AG09319 (cell line): ENCODE measurements around the gene CXorf38.
A peak's percentile ranks its signal among the peaks of the same experiment; 100 is the strongest.

Source experiments
- DNase-seq: peaks from one replicate; pipeline ENCODE4 v3.0.0-alpha.2; 2010; ENCODE audit warnings: low read depth; ENCODE audit errors: extremely low read depth
- TF ChIP-seq, protein P1 (sequence below): IDR thresholded peaks from 2 replicates; pipeline ENCODE4 v1.5.1; 2011; ENCODE audit warnings: low read depth, mild to moderate bottlenecking, inconsistent platforms, low read length, moderate library complexity

CXorf38 gene

DNA sequence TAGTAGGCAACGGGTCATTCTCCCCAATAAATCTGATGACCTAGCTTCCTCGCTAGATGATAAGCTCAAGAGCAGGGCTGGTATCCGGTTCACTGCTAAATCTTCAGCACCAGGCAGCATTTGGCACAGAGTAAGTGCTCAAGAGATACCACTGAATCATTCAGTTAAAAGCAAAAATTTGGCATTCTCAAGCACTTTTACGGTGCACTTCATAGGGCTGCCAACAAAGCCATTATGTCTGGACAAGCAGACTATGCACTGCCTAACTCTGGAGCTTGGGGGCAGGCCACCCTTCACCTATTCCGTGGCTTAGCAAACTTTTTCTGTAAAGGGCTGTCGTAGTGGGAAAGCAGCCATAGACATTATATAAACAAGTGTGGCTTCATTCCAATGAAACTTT is 23.8 kb upstream of the CXorf38 start:
- TF ChIP-seq, protein P1, sequence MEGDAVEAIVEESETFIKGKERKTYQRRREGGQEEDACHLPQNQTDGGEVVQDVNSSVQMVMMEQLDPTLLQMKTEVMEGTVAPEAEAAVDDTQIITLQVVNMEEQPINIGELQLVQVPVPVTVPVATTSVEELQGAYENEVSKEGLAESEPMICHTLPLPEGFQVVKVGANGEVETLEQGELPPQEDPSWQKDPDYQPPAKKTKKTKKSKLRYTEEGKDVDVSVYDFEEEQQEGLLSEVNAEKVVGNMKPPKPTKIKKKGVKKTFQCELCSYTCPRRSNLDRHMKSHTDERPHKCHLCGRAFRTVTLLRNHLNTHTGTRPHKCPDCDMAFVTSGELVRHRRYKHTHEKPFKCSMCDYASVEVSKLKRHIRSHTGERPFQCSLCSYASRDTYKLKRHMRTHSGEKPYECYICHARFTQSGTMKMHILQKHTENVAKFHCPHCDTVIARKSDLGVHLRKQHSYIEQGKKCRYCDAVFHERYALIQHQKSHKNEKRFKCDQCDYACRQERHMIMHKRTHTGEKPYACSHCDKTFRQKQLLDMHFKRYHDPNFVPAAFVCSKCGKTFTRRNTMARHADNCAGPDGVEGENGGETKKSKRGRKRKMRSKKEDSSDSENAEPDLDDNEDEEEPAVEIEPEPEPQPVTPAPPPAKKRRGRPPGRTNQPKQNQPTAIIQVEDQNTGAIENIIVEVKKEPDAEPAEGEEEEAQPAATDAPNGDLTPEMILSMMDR, result no peak
- no peak for DNase-seq

DNA sequence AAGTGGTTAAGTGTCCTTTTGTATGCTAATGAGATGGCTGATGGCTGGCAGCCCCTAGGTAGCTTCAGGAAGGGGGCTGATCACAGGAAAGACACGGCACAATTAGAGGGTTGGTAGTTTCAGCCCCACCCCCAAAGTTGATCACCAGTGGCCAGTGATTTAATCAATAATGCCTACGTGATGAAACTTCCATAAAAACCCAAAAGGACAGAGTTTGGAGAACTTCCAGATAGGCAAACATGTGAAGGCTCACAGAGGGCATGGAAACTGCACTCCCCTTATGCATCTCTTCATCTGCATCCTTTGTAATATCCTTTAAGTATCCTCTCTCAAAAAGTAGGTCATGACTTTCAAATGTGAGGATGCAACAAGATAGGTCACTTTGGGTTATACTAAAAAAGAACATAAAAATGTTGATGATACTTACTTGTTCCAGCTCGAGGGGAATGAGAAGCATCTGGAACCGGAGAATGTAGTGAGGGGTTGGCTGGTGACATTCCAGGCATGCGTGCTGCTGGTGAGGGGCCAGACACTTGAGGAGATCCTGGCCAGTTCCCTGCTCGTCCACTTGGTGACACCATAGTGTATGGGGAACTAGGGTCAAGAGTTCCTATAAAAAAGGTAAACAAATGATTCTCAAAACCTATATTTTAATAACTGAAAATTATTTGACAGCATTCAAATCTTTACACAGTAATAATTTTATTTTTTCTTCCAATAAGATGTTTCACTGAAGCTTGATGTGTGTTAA is 16.7 kb upstream of the CXorf38 start:
- no peak for DNase-seq
- TF ChIP-seq, protein P1, result peak; percentile 49

DNA sequence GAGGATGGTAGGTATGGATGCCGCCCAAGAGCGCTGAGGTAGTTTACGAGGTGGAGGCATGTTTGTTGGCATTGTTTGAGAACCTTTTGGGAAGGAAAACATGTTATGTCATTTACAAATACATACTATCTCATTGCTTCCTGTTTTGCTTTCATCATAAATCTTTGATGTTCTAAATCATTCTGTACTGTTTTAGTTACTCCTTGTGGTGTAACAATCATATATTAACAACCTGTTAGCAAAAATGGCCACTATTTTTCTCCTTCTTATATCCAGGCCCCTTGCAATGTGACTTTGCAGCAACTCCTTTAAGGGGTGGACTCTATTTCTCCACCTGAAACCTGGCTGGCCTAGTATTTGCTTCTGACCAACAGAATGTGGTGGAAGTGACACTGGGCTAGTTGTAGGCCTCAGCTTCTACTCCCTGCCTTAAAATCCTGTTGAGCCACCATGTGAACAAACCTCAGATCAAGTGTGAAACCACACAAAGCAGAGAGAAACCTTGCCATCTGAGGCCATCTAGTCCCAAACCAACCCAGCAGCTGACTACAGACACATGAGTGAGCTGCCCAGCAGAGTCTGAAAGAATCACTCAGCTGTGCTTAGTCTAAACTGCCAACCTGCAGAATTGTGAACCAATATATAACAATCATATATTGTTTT is 15.8 kb upstream of the CXorf38 start:
- DNase-seq, result no peak
- TF ChIP-seq, protein P1, result no peak

DNA sequence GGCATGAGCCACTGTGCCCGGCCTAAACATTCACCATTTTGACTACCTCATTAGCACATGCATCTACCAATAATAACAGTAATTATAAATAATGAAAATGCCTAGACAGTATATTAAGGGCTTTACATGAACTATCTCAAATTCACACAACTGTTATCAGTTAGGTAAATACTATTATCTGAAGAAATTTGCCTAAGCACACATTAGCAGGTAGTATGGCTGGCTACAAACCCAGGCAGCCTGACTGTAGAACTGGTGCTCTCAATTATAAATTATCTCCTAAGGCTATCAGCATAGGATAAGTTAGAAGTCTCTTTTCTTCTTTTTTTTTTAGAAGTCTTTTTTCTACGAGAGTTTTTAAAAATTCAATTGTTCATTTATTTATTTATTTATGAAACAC is 14.1 kb upstream of the CXorf38 start:
- TF ChIP-seq, protein P1, result no peak
- no peak for DNase-seq

DNA sequence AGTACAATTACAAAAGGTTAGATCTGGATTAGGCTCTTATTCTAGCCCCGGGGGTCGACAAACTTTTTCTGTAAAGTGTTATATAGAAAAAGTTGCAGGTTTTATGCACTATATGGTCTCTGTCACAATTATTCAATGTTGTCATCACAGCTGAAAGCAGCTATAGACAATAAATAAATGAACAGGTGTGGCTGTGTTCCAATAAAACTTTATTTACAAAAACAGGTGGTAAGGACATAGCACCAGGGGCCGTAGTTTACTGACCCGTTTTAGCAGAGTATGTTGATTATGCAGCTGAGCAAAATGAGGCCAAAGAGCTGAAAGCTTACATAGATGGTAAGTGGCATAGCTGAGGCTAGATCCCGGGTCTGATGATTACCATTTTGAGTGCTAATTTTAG is 13.0 kb upstream of the CXorf38 start:
- no peak for DNase-seq
- TF ChIP-seq, protein P1, result no peak

DNA sequence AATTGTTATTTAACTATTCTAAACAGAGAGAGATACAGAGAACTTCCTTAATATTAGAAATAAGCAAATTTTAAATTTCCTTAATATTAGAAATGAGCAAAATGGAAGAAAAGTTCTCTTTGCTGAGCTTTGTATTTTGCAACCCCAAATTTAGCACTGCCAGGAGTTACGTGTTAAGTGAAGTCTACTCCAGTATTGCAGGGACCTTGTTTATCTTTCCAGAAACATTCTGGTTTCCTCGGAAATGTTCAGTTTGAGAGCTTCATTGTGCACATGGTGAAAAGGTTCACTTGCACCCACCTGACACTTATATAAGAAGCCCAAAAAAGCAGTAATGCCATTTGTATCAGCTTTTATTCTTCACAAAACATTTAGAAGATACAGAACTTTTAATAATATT is 6.2 kb upstream of the CXorf38 start:
- TF ChIP-seq, protein P1, result no peak
- DNase-seq, result no peak

DNA sequence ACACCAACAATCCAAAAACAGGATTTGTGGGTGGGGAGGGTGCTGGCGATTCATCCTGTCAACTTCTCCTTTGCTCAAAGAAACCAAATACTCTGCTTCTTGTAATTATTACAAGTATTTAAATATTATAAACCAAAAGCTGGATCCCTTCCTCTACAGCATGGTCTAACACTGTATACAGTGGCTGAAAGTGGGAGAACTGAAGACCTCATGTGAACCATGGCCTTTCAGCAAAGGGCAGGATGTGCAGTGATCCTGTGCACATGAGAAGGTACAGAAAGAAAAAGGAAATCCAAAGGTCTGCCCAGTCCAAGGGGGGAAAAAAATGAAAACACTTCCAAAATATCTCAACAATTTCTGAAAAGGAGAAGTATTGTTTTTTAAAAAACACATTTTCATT is 5.3 kb upstream of the CXorf38 start:
- no peak for DNase-seq
- TF ChIP-seq, protein P1, result no peak
